ENCODE measurements around the gene ZKSCAN2. TPM values are rescaled to one million over a fixed set of nuclear protein-coding genes. Genes with fewer than 3 reads are reported as not detected.

The ZKSCAN2 gene
- total RNA-seq, 2 experiments from 2014 or later, result 9.5 to 10.2 TPM

DNA sequence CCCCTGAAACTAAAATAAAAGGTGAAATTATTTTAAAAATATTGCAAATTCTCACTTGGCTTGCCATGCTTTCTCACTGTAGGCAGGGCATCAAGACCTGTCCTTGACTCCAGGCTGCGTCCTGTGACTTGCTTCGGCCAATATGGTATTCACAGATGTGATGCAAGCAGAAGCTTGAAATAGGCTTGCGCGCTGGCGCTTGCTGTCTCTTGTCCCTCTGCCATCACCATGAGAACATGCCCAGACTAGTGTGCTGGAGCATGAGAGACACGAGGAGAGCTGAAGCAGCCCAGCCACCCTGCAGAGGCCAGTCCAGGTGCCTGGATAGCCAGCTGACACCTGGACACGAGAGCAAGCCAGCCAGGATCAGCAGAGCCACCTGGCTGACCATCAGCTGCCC is 21.8 kb upstream of the ZKSCAN2 start:
- ChIA-PET CTCF (no interaction called here), POLR2A (no interaction called here)
- Mint-ChIP-seq H3K9me3 (no peaks in the 10 kb centered on the region), H3K27me3 (no peaks in the 10 kb centered on the region), H3K36me3 (ENCODE audit: low read depth) (no peaks in the 10 kb centered on the region), H3K4me1 (ENCODE audit: low read depth) (no peaks in the 10 kb centered on the region), H3K27ac (no peak overlapping the region), H3K4me3 (no peak overlapping the region)
- intact Hi-C loops (cut with DNase I, micrococcal nuclease), result no loop called here
- peaks cover 0 to 2% of the 10 kb centered on the region in 2 experiments for H3K27me3 ChIP-seq (ENCODE audit: control insufficient read depth in 1 of 2, insufficient read depth in 2 of 2, low read length in 2 of 2)
- no peak for DNase-seq
- H3K36me3 ChIP-seq (ENCODE audit: insufficient read depth, low read length), result no peaks in the 10 kb centered on the region
- H3K4me3 ChIP-seq (ENCODE audit: low read length), result no peak overlapping the region
- no peaks in the 10 kb centered on the region for H3K9me3 ChIP-seq (ENCODE audit: control insufficient read depth in 1 of 2, insufficient read depth in 1 of 2, low read length in 2 of 2)
- no peak for TF ChIP-seq CTCF (IDR thresholded peaks at IDR 0.05)
- no peaks in the 10 kb centered on the region for H3K4me1 ChIP-seq (ENCODE audit: insufficient read depth, low read length)
- no peak for ATAC-seq (ENCODE audit: poor library complexity)
- no peak overlapping the region for H3K27ac ChIP-seq (ENCODE audit: low read depth in 1 of 2, low read length in 2 of 2)

DNA sequence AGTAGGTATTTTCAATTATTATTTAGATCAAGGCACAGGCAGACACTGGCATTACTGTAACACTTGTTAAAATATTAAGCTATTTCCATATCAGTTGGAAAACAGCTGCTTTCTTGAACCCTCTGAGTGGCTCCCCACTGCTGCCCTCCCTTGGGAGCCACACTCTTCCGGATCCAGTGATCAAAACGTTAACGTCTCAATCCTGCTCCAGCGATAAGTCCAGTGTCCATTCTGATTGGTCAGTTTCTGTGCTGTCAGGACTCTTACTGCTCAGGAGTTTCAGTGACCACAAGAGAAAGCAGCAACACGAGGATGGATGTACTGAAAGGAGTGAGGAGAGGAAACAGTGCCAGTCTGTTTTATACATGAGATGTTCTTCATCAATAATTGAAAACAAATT is 13.8 kb upstream of the ZKSCAN2 start:
- Mint-ChIP-seq H3K4me1 (ENCODE audit: low read depth) (peaks cover 14% of the 10 kb centered on the region), H3K27me3 (no peaks in the 10 kb centered on the region), H3K9me3 (no peaks in the 10 kb centered on the region), H3K36me3 (ENCODE audit: low read depth) (peaks cover 17% of the 10 kb centered on the region), H3K4me3 (no peak overlapping the region), H3K27ac (no peak overlapping the region)
- Histone ChIP-seq H3K27ac (ENCODE audit: low read depth in 1 of 2, low read length in 2 of 2) (no peak overlapping the region), H3K9me3 (ENCODE audit: control insufficient read depth in 1 of 2, insufficient read depth in 1 of 2, low read length in 2 of 2) (no peaks in the 10 kb centered on the region), H3K4me3 (ENCODE audit: low read length) (no peak overlapping the region), H3K36me3 (ENCODE audit: insufficient read depth, low read length) (no peaks in the 10 kb centered on the region), H3K4me1 (ENCODE audit: insufficient read depth, low read length) (no peaks in the 10 kb centered on the region), H3K27me3 (ENCODE audit: control insufficient read depth in 1 of 2, insufficient read depth in 2 of 2, low read length in 2 of 2) (no peaks in the 10 kb centered on the region)
- no peak for TF ChIP-seq CTCF (IDR thresholded peaks at IDR 0.05)
- DNase-seq (no peak), ATAC-seq (ENCODE audit: poor library complexity) (no peak)
- ChIA-PET CTCF (no interaction called here), POLR2A (no interaction called here)
- intact Hi-C loops (cut with DNase I, micrococcal nuclease), result no loop called here

DNA sequence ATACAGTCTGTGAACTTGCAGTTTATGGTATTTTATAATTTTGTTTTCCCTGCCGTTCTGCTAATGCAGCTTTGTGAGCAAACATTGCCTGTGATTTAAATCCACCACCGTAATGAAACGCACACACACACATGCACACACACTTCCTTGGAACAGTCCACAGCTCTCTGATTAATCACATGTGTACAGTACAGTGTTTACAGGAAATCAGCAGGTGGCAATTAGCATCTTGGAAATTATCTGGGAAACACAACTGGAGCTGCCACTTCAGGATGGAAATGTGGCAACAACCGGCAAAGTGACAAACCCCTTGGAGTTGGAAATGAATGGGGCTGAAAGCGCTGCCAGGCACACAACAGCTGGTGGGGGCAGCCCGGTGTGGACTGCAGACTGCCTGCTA is 12.9 kb upstream of the ZKSCAN2 start:
- no peaks in the 10 kb centered on the region for H3K27me3 Mint-ChIP-seq
- POLR2A ChIA-PET, result no interaction called here
- H3K36me3 Mint-ChIP-seq (ENCODE audit: low read depth), result peaks cover 25% of the 10 kb centered on the region
- no peaks in the 10 kb centered on the region for H3K27me3 ChIP-seq (ENCODE audit: control insufficient read depth in 1 of 2, insufficient read depth in 2 of 2, low read length in 2 of 2)
- DNase-seq (no peak), ATAC-seq (ENCODE audit: poor library complexity) (no peak)
- H3K4me3 Mint-ChIP-seq, result no peak overlapping the region
- no peak overlapping the region for H3K27ac Mint-ChIP-seq
- no peaks in the 10 kb centered on the region for H3K9me3 ChIP-seq (ENCODE audit: control insufficient read depth in 1 of 2, insufficient read depth in 1 of 2, low read length in 2 of 2)
- CTCF ChIA-PET, result no interaction called here
- H3K4me3 ChIP-seq (ENCODE audit: low read length), result no peak overlapping the region
- peaks cover 4% of the 10 kb centered on the region for H3K36me3 ChIP-seq (ENCODE audit: insufficient read depth, low read length)
- intact Hi-C loops (cut with DNase I, micrococcal nuclease), result no loop called here
- no peaks in the 10 kb centered on the region for H3K9me3 Mint-ChIP-seq
- no peaks in the 10 kb centered on the region for H3K4me1 ChIP-seq (ENCODE audit: insufficient read depth, low read length)
- TF ChIP-seq CTCF (IDR thresholded peaks at IDR 0.05), result no peak
- peaks cover 14% of the 10 kb centered on the region for H3K4me1 Mint-ChIP-seq (ENCODE audit: low read depth)
- H3K27ac ChIP-seq (ENCODE audit: low read depth in 1 of 2, low read length in 2 of 2), result no peak overlapping the region

Measured in CD4-positive, alpha-beta T cell (primary cell).